Activated CD4-positive, alpha-beta T cell treated with anti-CD3 and anti-CD28 coated beads for 4 hours (primary cell): Measurements from ENCODE around the gene HS3ST2.

Source experiments
- DNase-seq, 2 donors: peaks; one replicate each; pipeline ENCODE4 v3.0.0-alpha.2; 2020

The HS3ST2 gene

GRCh38 chr16:22813948-22814710 lies at the start of gene HS3ST2:
HS3ST2 (plus strand) TSS chr16:22814162; CDS start chr16:22814611, 449 bp downstream.
- DNase-seq: no peak

- DNase-seq: no peak
Measured at GRCh38 chr16:22764662-22765327, 49.2 kb upstream of the HS3ST2 start.

- DNase-seq: no peak
Measured at GRCh38 chr16:22765479-22765878, 48.5 kb upstream of the HS3ST2 start.

GRCh38 chr16:22770866-22771265 lies 43.1 kb upstream of the HS3ST2 start:
- DNase-seq: no peak

DNA sequence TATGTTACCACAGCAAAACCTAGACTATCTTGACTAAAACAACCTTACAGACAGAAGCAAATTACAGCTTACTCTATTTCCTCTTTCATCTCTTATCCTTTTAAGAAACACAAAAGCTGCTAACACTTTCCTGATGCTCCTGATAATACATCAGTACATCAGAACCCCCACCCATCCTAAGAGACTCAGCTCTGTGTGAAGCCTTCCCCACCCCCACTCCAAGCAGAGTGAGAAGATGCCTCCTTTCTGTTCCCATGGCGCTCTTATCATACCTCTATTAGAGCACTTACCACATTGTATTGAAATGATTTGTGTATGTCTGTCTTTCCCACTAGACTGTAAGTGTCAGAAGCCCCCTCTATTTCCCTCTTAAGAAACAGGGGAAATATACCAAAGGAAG lies 42.4 kb upstream of the HS3ST2 start:
- DNase-seq: no peak

- DNase-seq: no peak
Measured at GRCh38 chr16:22775220-22775922, 38.6 kb upstream of the HS3ST2 start.

DNA sequence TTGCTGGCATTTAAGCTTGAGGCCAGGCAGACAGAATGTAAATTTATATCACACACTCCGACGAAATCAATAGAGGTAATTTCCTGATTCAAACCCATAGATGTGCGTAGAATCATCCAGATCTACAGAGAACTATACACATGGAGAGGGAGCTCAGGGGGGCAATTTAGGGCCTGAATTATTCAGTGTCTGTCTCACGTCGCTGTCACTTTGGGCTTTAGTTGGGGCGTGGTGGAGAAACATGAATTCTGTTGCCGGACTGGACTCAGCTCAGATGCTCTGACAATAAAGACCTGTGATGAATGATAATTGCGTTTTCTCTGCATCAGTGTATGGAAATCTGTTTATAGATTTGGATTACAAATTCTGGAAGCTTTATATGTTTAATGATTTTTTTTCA lies 32.5 kb upstream of the HS3ST2 start:
- DNase-seq: no peak

DNA sequence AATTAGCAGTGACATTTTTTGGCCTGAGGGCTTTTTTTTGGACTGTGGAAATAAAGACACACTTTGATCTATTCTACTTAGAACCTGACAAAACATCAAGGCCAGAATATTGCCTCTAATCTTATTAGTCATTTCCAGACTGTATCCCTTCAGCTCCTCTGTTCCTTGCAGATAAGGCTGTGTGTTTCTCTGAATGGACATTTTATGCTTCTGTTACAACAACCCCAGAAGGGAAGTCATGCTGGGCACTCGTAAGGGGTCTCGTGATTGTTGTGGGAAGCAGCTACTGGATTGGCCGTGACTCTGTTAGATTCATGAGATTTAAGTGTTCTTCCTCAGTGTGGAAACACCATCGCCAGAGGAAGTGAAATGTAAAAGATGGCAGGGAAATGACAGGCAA lies 31.6 kb upstream of the HS3ST2 start:
- no peak for DNase-seq

GRCh38 chr16:22784690-22785214 lies 29.2 kb upstream of the HS3ST2 start:
- DNase-seq: no peak

- no peak for DNase-seq
Measured at GRCh38 chr16:22785552-22785951, 28.4 kb upstream of the HS3ST2 start.

GRCh38 chr16:22786284-22786683 lies 27.7 kb upstream of the HS3ST2 start:
- DNase-seq: no peak

- no peak for DNase-seq
Measured at GRCh38 chr16:22786691-22787090, 27.3 kb upstream of the HS3ST2 start.

GRCh38 chr16:22787466-22788192 lies 26.3 kb upstream of the HS3ST2 start:
- DNase-seq: no peak

- DNase-seq: no peak
Measured at GRCh38 chr16:22788193-22788530, 25.8 kb upstream of the HS3ST2 start.

DNA sequence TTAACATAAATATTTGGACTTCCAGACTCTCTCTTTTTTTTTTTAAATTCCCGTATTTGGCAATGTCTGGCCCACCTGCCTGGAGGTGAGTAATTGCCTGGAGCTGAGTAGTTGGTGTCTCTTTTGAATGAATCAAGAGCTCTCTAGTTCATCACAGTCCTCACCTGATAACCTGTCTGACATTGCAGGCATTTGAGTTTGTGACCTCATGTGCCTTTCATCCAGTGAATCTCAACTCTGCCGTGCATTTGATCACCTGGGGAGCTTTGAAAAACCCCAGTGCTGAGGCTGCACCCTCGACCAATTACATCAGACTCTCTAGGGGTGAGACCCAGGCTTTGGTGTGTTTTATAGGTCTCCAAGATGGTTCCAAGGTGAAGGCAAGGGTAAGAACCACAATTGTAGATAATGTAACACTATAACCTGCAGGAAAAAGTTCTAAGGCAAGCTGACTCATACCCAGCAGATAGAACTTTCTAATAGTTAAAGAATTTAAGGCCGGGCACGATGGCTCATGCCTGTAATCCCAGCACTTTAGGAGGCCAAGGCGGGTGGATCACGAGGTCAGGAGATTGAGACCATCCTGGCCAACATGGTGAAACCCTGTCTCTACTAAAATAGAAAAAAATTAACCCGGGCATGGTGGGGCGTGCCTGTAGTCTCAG lies 24.5 kb upstream of the HS3ST2 start:
- no peak for DNase-seq

- no peak for DNase-seq
Measured at GRCh38 chr16:22797551-22797950, 16.4 kb upstream of the HS3ST2 start.

DNA sequence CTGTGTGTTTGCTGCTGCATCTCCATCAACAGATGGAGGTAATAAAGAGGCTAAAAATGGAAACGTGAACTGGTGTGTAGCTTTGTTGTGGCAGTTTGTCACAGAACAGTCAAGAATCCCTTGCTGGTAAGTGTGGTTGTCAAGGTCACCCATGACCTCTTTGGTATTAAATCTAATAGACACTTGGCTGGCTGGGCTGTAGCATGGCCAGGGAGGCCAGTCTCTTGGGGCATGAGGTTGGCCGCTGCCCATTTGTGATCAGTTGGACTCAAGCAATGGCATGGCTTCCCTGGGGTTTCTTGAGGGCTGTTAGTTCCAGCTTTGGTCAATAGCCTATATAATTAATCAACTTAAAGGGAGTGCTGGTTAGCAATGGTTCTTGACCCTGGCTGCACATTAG lies 14.8 kb upstream of the HS3ST2 start:
- no peak for DNase-seq

GRCh38 chr16:22804893-22805292 lies 9.1 kb upstream of the HS3ST2 start:
- no peak for DNase-seq

GRCh38 chr16:22805326-22805725 lies 8.6 kb upstream of the HS3ST2 start:
- no peak for DNase-seq

DNA sequence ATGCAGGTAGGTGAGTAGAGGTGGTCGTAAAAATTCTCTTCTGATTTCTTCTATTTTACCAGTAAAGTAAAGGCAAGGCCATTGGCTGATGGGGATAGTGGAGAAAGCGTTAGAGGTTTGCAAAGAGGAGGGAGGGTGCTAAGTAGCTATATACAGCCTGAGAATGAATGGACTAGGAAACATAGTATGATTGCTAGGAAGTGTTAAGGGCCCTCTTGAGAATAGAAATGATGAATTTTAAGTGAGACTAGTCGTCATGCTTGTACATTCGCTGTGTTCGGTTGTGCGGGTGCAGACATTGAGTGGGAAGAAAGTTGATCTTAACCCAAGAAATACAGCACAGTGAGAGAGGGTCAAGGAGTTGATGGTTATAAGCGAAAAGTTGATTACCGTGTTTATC lies 7.2 kb upstream of the HS3ST2 start:
- no peak for DNase-seq

DNA sequence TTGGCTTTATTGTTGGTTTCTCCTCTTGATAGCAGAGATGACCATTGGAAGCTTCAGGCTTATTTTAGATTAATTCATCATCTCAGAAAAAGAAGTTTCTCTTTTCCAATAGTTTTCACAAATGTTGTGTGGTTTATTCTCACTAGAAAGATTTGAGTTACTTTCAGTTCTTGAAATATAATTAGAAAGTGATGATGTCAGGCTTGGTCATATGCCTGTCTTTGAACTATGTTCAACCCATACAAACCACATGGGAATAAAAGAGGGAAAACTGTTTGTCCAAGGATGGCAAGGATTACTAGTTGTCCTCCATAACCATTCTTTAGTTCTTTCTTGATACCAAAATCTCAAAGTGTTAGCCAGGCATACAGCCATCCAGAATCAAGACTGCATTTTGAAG lies 3.7 kb upstream of the HS3ST2 start:
- DNase-seq: no peak

DNA sequence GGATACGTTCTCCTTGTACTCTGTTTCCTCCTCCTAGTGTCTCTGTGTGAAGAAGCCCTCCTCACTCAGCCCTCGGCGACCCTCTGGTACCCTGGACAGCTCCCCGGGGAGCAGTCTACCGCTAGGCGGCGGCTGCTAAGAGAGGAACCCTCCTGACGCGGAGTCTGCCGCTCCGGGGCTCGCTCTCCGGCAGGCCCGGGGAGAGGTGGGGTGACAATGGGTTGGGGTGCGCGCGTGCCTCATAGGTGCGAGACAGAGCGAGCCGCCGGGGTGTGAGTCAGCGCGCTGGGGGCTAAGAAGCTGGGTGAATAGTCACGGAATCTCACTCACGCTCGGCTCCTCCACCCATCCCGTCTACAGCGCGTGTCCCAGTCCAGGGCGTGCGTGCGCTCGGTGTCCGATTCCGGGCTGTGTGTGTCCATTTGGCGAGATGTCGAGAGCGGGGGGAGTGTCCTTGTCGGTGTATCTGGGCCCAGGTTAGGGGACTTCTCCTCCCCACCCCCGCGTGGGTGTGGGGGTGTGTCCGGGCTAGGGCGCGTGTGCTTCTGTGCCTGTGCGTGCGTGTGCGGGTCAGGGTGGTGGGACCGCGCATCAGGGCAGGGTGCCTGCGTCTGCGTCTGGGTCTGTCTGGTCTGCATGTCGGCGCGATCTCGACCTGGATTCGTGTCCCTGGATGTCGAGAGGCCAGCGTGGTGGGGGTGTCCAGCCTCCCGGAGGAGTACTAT lies 577 bp upstream of the HS3ST2 start:
- DNase-seq: no peak
